Sigmoid colon (tissue), 4 donors: ENCODE data around the gene MMP28.

Source experiments
- POLR2AphosphoS5 ChIP-seq, 4 donors: sonication (generic); formaldehyde crosslinking; IDR thresholded peaks; one replicate each; pipeline ENCODE4 v1.6.1; 2017; ENCODE audit warnings: antibody characterized with exemption in 4 of 4
- TF ChIP-seq, protein P1 (sequence below), 4 experiments: fragments of 450-650 bp in 3 of 4; fragments of 200-600 bp in 1 of 4; IDR thresholded peaks; one replicate each; pipeline ENCODE4 v1.5.1; 2016 to 2019; ENCODE audit warnings: antibody characterized with exemption in 4 of 4, mild to moderate bottlenecking in 3 of 4, moderate library complexity in 2 of 4

- TF ChIP-seq, protein P1, sequence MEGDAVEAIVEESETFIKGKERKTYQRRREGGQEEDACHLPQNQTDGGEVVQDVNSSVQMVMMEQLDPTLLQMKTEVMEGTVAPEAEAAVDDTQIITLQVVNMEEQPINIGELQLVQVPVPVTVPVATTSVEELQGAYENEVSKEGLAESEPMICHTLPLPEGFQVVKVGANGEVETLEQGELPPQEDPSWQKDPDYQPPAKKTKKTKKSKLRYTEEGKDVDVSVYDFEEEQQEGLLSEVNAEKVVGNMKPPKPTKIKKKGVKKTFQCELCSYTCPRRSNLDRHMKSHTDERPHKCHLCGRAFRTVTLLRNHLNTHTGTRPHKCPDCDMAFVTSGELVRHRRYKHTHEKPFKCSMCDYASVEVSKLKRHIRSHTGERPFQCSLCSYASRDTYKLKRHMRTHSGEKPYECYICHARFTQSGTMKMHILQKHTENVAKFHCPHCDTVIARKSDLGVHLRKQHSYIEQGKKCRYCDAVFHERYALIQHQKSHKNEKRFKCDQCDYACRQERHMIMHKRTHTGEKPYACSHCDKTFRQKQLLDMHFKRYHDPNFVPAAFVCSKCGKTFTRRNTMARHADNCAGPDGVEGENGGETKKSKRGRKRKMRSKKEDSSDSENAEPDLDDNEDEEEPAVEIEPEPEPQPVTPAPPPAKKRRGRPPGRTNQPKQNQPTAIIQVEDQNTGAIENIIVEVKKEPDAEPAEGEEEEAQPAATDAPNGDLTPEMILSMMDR (IDR thresholded peaks at IDR 0.05) = no peak
- TF ChIP-seq POLR2AphosphoS5 (IDR thresholded peaks at IDR 0.05) = no peak
Observed at GRCh38 chr17:35765756-35766488, 29.5 kb downstream of the MMP28 start.
